Activated CD4-positive, CD25-positive, alpha-beta regulatory T cell treated with anti-CD3 and anti-CD28 coated beads, Interleukin-2, amount 50 U/mL, for 16 hours (primary cell): ENCODE measurements around the gene BPIFB3.
"Not testable (repeated sequence)": the region's sequence is repeated elsewhere in the genome, so short reads cannot be mapped to it uniquely, and the experiment has no call there.

Experiments
- DNase-seq: peaks from one replicate; pipeline ENCODE4 v3.0.0-alpha.2; 2020; ENCODE audit warnings: low read depth, low spot score

Gene BPIFB3

DNA sequence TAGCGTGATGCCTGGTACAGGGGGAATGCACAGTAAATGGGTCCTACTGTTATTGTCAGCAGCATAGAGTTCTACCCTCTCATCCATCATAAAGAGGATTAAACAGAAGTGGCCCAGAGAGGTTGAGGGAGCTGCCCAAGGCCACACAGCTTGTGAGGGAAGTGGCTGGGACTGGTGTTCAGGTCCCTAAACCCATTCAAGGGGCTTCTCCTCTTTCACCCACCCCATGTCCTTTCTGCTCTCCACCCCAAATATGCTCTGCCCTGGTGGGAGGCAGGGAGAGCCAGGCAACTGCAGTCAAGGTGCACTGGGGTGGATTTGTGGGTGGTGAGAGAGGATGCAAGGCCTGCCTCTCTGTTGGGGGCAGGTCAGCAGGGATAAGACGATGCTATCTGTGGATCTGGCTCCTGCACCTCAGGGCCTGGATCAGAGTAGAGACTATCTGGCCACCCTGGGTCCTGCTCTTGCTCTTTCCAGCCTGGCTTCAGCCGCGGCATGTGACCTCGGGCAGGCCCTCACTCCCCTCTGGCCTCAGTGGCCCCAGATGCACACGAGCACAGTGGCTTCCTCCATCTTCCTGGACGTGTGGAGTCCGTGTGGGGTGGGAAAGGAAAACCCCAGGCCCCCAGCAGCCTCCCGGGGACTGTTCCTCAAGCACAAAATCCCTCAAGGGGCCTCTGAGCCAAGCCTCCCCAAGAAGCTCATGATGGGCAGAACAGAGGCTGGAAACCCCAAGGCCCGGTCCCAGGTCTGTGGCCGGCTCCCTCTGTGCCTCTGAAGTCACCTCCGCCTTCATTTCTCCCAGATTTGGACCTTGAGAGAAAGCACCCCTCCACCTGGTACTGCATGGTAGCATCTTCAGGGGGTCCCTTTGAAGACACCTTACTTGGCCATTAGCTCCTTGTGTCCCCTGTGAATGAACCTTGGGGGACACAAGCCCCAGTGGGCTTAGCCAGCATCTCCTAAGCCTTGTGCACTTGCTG is 25.6 kb upstream of the BPIFB3 start:
- DNase-seq: no peak

DNA sequence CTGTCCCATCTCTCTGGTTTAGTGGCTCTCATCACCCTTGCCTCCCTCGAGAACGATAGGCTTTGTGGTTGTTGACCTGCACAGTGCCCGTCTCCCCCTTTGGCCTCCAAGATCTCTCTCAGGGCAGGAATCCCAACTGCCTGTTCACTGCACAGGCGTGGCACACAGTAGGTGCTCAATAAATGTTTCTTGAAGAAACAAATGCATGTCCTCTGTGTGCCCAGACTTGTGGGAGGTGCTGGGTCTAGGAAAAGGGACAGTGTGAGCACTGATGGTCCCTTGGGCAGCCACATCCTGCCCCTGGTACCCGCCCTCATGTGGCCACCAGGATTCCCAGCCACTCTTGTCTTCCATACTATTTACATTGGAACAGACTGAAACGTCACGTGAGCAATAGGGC is 24.8 kb upstream of the BPIFB3 start:
- no peak for DNase-seq

DNA sequence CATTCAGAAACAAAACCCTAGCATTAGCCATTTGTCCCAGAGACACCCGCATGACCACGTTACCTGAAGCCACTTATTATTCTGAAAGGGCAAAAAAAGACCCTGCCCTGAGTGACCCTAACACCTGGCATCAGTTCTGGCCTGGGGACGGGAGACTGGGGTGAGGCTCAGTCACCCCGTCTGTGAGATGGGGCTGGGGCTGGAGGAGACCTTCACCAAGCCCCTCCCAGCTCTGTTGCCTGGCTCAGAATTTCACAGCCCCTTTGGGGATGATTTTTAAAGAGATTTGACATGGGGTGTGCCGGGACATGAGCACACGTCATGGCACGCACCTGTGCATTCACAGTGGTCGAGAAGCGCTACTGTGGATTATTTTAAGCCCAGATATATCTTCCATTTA is 23.6 kb upstream of the BPIFB3 start:
- no peak for DNase-seq

DNA sequence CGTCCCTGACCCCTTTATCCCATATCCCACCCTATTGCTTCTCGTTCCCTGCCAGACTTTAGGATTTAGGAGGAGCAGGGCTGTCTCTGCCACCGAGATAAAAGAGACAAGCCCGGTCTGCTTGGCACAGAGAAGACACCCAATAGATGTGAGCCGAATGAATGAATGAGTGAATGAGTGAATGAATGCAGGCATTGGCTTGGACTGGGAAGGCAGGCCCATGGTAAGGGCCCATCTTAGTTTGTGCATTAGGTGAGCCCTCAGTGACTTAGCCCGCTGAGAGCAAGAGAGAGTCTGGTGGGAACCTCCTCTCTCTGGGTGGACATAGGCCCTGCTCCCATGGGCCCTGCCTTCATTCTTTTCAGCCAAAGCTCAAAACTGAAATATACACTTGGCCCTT is 23.1 kb upstream of the BPIFB3 start:
- no peak for DNase-seq

DNA sequence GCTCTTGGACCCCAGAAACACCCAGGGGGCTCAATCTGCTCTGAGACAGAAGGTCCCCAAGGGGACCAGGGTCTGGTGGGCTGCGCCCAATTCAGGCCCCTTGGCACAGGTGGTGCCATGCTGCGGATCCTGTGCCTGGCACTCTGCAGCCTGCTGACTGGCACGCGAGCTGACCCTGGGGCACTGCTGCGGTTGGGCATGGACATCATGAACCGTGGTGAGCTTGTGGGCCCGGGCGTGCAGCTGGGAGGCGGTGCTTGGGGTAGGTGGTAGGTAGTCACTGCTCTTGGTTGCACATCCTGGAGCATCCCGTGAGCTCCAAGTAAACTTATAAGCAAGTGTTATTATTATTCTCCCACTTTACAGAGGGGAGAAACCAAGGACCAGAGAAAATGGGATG is 22.2 kb upstream of the BPIFB3 start, which contains the start of gene BPIFB6:
BPIFB6 (plus strand) TSS at position 118 of the 400 bp plus-strand sequence; CDS start at position 118, 0 bp downstream.
- no peak for DNase-seq

DNA sequence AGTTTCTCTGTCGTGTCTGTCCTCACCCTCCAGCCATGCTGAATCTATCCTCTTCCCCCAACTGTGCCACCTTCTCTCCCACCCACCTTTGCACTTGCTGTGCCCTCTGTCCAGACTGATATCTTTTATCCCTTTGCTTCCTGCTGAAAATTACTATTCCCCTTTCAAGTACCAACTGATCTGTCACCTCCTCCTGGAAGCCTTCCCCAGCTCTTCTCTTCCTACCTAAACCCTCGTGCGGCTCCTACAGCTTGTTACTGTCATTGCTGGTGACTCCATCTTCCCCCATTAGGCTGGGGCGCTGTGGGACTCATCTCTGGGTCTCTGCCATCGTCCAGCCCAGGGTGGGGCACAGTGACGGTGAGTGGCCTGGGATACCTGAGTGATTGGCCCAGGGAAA is 21.1 kb upstream of the BPIFB3 start:
- DNase-seq: no peak

DNA sequence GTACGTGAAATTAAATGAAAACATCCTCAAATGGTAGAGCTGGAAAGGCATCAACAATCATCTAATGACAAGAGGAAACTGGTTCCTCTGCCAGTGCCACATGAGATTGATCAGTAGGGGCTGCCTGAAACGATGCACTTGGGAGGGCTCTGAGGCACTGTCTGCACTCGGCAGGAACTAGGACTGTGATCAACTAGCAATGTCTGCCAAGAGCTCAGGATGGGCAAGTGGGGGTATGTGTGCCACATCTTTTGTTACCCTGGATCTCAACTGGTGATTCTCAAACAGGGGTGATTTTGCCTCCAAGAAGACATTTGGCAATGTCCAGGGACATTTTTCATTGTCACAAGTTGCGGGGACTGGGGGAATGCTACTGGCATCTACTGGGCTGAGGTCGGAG is 20.3 kb upstream of the BPIFB3 start:
- DNase-seq: no peak

DNA sequence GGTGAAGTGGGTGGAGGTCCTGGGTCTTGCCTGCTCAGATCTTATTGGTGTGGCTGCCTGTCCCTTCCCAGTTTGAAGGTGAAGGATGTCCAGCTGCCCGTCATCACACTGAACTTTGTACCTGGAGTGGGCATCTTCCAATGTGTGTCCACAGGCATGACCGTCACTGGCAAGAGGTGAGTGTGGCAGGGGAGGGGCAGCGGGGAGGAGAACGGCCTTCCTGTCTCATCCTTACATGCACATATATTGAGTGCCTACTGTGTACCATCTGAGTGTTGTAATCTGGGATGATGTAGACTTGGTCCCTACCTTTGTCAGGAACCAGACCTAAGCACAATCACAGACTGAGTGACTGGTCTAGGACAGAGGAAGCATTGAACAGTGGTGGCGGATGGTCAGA is 19.6 kb upstream of the BPIFB3 start:
- no peak for DNase-seq

DNA sequence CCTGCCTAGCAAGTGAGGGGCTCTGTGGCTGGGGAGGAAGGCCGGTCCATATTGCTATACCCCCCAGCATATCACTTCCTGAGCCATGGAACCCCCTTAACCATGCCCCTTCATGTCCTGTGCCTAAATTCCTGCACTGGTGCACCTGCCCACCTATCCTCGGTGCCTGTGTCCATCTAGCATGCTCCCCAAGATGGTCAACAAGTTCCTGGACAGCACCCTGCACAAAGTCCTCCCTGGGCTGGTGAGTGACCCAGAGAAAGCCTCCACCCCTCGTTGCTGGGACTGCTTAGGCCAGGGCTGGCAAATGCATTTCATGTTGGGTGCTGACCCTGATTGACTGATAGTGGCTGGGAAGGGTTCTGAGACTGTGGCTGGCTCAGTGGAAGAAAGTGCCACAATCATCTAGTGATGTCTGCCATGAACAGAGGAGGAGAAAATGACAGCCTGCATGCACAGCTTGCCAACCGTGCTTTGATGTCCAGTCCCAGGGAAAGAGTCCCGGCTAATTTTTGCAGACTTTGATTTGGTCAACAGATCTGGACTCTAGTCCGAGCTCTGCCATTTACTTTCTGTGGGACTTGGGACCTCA is 18.7 kb upstream of the BPIFB3 start:
- no peak for DNase-seq

DNA sequence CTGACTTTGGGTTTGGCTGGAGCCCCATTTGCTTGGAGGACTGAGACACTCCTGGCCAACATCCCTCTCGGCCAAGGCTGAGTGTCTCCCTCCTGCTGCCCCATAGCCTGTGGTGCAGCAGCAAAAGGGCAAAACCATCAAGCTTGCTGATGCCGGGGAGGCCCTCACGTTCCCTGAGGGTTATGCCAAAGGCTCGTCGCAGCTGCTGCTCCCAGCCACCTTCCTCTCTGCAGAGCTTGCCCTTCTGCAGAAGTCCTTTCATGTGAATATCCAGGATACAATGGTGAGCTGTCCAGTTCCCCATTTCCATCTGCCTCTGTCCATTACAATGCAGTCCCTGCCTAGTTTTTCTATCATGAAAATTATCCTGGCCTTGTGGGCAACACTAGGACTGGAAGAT is 16.2 kb upstream of the BPIFB3 start:
- no peak for DNase-seq

DNA sequence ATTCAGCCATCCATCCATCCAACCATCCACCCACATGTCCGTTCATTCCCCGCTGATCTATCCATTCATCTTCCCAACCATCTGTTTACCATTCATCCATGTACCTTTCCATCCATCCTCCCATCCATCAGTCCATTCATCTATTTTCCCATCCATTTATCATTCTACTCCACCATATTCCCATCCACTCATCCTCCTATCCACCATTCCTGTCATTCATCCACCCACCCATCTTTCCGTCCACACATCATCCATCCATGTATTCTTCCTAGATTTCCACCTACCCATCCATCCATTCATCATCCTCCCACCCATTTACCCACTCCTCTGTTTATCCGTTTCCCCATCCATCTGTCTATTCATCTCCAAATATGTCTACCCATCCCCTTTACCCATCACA is 15.5 kb upstream of the BPIFB3 start:
- DNase-seq: no peak

DNA sequence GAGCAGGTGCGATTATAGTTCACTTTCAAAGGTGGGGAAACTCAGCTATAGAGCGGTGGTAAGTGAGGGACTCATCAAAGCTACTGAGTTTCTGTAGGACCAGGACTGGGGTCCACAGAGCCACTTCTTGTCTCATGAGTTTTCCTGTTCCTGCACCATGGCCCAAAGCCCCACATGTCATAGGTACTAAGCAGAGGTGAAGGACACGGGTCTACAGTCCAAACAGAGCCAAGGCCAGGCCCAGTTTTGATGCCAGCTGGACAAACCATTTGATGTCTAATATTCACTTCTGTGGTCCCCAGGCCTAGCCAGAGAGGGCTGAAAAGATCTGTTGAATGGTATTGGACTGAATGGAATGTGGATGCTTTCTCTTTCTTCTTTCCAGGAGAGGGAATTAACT is 11.3 kb upstream of the BPIFB3 start:
- no peak for DNase-seq

DNA sequence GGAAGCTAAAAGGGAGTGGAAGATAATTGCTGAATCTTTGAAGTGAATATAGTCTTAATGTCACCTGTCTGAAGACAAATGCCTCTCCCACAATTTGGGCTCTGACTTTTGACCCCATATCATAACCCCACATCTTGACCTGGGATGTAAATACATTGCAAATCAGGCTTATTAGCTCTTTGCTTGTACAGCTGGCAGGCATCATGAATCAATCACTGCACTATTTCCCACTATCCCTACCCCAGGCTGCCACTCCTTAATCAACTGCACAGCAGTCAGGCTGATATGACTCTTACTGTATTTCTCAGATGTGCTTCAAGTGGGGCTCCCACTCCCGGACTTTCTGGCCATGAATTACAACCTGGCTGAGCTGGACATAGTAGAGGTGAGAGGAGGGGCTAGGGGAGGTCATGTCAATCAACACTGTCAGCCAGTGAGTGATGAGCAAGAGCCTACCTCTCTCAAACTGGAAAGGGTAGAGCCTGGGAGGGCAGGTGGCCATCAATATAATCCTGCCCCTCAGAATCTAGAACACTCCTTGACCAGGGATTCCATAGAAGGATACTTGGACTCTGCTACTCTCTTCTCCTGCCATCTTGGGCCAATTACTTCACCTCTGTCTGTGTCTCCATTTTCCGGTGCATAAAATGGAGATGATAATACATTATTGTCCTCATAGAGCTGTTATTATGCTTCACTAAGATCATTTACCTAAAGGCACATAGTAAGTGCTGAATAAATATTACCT is 10.5 kb upstream of the BPIFB3 start:
- no peak for DNase-seq

DNA sequence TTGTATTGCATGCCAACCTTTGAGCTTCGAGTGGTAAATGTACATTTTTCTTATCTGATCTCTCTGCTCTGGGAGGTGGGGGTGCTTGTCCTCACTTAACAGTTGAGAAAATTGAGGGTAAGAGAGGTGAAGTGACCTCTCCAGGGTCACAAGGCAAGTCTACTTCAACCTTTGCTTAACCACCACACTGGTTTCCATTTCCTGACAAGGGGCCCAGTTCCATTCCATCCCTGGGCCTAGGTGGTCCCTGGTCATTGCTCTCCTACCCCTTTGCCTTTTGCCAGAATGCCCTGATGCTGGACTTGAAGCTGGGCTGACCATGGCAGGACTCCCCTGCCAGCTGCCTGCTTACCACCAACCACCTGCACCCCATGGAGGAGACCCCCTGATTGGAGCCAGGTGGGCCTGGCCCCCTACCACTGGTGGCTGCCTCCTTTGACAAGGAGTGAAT is 9.9 kb upstream of the BPIFB3 start:
- no peak for DNase-seq

DNA sequence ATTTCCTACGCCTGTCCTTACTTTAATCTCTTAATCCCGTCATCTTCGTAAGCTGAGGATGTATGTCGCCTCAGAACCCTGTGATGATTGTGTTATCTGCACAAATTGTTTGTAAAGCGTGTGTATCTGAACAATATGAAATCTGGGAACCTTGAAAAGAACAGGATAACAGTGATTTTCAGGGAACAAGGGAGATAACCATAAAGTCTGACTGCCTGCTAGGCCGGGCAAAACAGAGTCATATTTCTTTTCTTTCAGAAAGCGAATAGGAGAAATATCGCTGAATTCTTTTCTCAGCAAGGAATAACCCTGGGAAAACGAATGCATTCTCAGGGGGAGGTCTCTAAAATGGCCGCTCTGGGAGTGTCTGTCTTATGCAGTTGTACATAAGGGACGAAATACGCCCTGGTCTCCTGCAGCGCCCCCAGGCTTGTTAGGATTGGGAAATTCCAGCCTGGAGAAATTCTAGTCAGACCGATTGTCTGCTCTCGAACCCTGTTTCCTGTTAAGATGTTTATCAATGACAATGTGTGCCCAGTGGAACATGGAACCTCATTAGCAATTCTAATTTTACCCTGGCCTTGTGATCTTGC is 8.5 kb upstream of the BPIFB3 start:
- DNase-seq: not testable (repeated sequence)

DNA sequence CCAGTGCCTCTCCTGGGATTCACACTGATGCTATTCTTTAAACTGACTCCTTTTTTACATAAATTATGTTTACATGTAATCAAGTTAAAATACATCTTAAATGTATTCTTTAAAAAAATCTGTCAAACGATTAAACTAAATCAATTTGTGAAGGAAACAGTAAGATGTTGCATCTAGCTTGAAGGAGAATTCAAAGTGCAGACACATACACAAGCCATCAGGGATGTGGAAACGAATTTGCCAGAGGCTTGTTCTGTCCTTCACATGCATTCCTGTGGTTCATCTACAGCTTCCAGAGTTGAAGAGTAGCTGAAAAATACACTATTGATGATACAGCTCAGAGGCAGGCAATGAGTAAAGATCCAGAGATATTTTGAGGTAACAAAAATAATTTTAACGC is 7.3 kb upstream of the BPIFB3 start:
- no peak for DNase-seq

DNA sequence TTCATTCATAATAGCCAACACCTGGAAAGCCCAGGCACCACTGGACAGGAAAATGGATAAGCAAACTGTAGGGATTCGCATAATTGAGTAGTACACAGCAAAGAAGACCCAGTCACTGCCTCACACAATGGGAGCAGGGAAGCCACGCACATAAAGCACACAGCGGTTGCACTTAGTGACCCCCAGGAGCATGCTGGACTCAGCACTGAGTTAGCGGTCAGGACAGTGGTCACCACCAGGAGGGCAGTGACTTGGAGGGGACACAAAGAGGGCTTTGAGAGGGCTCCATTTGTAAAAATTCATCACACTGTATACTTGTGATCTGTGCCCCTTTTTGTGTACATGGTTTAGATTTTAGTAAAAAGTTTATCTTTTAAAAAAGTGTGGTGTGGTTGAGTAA is 2.4 kb upstream of the BPIFB3 start:
- no peak for DNase-seq

DNA sequence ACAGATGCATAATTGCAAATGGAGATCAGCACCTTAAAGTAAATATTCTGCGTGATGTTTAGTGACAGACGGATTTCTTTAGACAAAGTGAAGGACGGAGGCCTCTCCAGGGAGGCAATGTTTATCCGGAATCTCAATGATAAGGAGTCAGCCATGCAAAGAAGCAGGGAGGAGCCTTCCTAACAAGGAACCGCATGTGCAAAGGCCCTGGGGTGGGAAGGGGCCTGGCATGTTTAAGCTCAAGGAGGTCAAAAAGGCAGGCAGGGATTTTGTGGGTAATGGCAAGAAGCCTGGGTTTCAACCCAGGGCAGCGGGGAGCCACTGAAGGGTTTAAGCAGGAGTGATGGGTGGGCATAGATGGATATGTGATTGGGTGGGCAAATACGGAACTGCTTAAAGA is 678 bp downstream of the BPIFB3 start:
- DNase-seq: no peak

DNA sequence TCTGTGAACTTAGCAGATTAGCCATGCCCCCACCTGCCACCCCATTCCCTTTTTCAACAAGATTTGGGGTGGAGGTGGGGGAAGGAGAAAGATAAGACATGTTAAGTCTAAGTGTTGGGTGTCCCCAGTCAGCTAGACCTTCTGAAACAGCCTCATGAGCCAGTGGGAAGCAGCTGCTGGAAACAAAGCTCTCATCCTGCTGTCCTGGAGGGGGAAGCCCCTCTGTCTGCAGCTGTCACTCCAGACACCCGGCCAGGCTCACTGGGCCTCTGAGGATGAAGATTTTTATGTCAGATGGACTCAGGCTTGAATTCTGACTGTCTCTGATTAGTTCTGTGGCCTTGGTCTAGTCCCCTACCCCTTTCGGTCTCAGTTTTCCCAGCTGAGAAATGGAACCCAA is 1.1 kb downstream of the BPIFB3 start:
- no peak for DNase-seq

DNA sequence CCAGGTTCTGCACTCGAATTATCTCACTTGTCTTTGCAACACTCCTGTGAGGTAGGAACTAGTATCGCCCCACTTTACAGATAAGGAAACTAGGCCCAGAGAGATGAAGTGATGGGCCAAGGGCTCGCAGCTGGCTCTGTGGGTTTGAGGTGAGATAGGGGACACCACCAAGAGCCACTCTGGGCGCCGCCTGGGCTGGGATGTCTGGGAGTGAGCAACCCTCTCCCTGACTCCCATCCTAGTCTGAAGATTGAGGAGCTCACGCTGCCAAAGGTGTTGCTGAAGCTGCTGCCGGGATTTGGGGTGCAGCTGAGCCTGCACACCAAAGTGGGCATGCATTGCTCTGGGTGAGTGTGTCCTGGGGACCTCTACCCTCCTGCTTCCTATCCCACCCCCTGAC is 5.4 kb downstream of the BPIFB3 start:
- no peak for DNase-seq

DNA sequence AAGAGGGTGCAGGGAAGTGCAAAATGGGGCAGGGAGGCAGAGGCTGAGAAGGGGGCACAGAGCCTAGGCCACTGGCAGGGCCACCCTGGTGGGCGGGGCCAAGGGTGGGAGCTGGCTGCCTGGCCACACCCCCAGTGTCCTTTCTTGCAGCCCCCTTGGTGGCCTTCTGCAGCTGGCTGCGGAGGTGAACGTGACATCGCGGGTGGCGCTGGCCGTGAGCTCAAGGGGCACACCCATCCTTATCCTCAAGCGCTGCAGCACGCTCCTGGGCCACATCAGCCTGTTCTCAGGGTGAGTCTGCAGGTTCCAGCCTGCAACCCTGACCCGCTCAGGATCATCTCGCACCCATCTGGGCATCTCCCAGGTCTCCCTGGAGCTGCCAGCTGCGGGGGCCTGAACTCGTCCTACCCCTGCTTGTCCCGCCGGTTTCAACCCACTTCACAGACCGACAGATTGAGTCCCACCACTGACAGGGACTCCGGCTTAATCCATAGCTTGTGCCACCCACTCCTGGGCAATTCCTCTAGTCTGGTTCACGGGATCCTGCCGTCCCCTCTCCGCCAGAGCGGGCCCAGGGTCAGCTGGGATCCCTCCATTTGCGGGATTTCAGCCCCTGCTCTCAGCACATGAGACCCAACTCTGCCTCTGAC is 6.2 kb downstream of the BPIFB3 start:
- no peak for DNase-seq

DNA sequence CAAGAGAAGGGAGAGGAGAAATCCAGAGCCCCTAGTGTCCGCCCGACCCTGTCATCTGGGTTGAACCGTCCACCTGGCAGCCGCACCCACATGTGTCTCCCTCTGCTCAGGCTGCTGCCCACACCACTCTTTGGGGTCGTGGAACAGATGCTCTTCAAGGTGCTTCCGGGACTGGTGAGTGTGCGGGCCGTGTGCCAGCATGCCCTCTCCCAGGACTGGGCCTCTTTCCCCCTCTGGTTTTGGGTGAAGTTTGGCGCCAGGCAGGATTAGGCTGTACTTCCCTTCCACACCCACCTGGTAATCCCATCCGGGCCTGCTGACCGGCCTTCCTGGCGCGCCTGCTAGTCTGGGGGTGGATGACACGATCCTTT is 7.9 kb downstream of the BPIFB3 start:
- DNase-seq: no peak
